GM12878 (cell line): ENCODE results near the gene SRM. TPM values are rescaled to one million over a fixed set of nuclear protein-coding genes. Genes with fewer than 3 reads are reported as not detected.

ENCODE experiments used
- BACH1 ChIP-seq: fragments of 450-650 bp; IDR thresholded peaks from 2 replicates; pipeline ENCODE4 v1.6.1; 2017; ENCODE audit warnings: mild to moderate bottlenecking, borderline replicate concordance
- CBFB ChIP-seq: IDR thresholded peaks from 2 replicates; pipeline ENCODE4 v1.6.1; 2016; ENCODE audit warnings: antibody characterized with exemption, low read depth
- CHD2 ChIP-seq: IDR thresholded peaks from 2 replicates; pipeline ENCODE4 v1.6.1; 2011; ENCODE audit warnings: low read depth, low read length, improper control_type of control experiment, borderline replicate concordance
- IRF5 ChIP-seq: fragments of 450-650 bp; IDR thresholded peaks from 2 replicates; pipeline ENCODE4 v1.6.1; 2017; ENCODE audit warnings: borderline replicate concordance
- MTA3 ChIP-seq: IDR thresholded peaks from 2 replicates; pipeline ENCODE4 v1.6.1; 2012; ENCODE audit warnings: low read length, inconsistent platforms, borderline replicate concordance
- PKNOX1 ChIP-seq: fragments of 450-650 bp; IDR thresholded peaks from 2 replicates; pipeline ENCODE4 v1.6.1; 2016; ENCODE audit warnings: mild to moderate bottlenecking
- POLR2A ChIP-seq: IDR thresholded peaks from 2 replicates; pipeline ENCODE4 v1.6.1; 2011; ENCODE audit warnings: low read depth, mild to moderate bottlenecking, low read length
- SIN3A ChIP-seq: IDR thresholded peaks from 2 replicates; pipeline ENCODE4 v1.6.1; 2012; ENCODE audit warnings: low read depth, low read length, improper control_type of control experiment
- SMAD1 ChIP-seq: fragments of 450-650 bp; IDR thresholded peaks from 2 replicates; pipeline ENCODE4 v1.6.1; 2018; ENCODE audit warnings: mild to moderate bottlenecking, low read depth; ENCODE audit not compliant: partially characterized antibody
- TCF12 ChIP-seq: IDR thresholded peaks from 2 replicates; pipeline ENCODE4 v1.6.1; 2011; ENCODE audit warnings: low read depth, mild to moderate bottlenecking, low read length
- polyA plus RNA-seq, 11 experiments: library from polyadenylated mRNA; depleted of rRNA in 4 of 11; unstranded in 6 of 11; stranded (reverse) in 5 of 11; fragments of >200 nt; fragmentation: Nextera tagmentation in 4 of 11; fragmentation: Illumina TruSeq in 1 of 11; extraction: Ambion mirVana in 4 of 11; extraction: Trizol in 1 of 11; gene quantifications; 1 replicate in 1 of 11; 2 replicates in 10 of 11; pipeline versions ENCODE4 v1.2.1 to v1.2.3, GENCODE V29; 2011 to 2016; ENCODE audit warnings: inconsistent platforms in 2 of 11, missing spikeins in 2 of 11, low read depth in 1 of 11
- total RNA-seq, 4 experiments: library from RNA; depleted of rRNA in 3 of 4; stranded (reverse); fragments of >200 nt in 3 of 4; fragmentation: Illumina TruSeq in 1 of 4; extraction: Trizol in 1 of 4; gene quantifications; 2 replicates each; pipeline versions ENCODE4 v1.2.1 to v1.2.3, GENCODE V29; 2013 to 2021
- TF ChIP-seq, protein P1 (sequence below): fragments of 450-650 bp; conservative IDR thresholded peaks from 2 replicates; pipeline ENCODE4 v1.6.1; 2017; ENCODE audit warnings: mild to moderate bottlenecking, moderate library complexity
- TF ChIP-seq, protein P2 (sequence below): fragments of 450-650 bp; IDR thresholded peaks from 2 replicates; pipeline ENCODE4 v1.6.1; 2018; ENCODE audit warnings: mild to moderate bottlenecking, low read depth, moderate library complexity; ENCODE audit not compliant: partially characterized antibody
- TF ChIP-seq, protein P3 (sequence below): IDR thresholded peaks from 2 replicates; pipeline ENCODE4 v1.6.1; 2012; ENCODE audit warnings: improper control_type of control experiment, low read depth, low read length; ENCODE audit not compliant: insufficient replicate concordance

The SRM gene
- total and polyA plus RNA-seq, 10 of the 15 experiments (the other 5 are each of a cell fraction or from before 2014, with no cell fraction given) = 16.7 to 255 (median 81.2) TPM

- TF ChIP-seq PKNOX1 = 0 out of 2 replicates have a peak, but pooled peaks have one; percentile 16
- no peak for TF ChIP-seq SMAD1
- no peak for TF ChIP-seq MTA3
- peak; percentile 87 for TF ChIP-seq POLR2A
- TF ChIP-seq CBFB = peak; percentile 38; the same call in 1 of the 2 replicates
- TF ChIP-seq SIN3A = no peak
- TF ChIP-seq, protein P1, sequence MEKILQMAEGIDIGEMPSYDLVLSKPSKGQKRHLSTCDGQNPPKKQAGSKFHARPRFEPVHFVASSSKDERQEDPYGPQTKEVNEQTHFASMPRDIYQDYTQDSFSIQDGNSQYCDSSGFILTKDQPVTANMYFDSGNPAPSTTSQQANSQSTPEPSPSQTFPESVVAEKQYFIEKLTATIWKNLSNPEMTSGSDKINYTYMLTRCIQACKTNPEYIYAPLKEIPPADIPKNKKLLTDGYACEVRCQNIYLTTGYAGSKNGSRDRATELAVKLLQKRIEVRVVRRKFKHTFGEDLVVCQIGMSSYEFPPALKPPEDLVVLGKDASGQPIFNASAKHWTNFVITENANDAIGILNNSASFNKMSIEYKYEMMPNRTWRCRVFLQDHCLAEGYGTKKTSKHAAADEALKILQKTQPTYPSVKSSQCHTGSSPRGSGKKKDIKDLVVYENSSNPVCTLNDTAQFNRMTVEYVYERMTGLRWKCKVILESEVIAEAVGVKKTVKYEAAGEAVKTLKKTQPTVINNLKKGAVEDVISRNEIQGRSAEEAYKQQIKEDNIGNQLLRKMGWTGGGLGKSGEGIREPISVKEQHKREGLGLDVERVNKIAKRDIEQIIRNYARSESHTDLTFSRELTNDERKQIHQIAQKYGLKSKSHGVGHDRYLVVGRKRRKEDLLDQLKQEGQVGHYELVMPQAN = peak; percentile 83
- TF ChIP-seq, protein P2, sequence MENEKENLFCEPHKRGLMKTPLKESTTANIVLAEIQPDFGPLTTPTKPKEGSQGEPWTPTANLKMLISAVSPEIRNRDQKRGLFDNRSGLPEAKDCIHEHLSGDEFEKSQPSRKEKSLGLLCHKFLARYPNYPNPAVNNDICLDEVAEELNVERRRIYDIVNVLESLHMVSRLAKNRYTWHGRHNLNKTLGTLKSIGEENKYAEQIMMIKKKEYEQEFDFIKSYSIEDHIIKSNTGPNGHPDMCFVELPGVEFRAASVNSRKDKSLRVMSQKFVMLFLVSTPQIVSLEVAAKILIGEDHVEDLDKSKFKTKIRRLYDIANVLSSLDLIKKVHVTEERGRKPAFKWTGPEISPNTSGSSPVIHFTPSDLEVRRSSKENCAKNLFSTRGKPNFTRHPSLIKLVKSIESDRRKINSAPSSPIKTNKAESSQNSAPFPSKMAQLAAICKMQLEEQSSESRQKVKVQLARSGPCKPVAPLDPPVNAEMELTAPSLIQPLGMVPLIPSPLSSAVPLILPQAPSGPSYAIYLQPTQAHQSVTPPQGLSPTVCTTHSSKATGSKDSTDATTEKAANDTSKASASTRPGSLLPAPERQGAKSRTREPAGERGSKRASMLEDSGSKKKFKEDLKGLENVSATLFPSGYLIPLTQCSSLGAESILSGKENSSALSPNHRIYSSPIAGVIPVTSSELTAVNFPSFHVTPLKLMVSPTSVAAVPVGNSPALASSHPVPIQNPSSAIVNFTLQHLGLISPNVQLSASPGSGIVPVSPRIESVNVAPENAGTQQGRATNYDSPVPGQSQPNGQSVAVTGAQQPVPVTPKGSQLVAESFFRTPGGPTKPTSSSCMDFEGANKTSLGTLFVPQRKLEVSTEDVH = no peak
- TF ChIP-seq TCF12 = 0 out of 2 replicates have a peak, but pooled peaks have one; percentile 20
- peak; percentile 67; the same call in 1 of the 2 replicates for TF ChIP-seq IRF5
- TF ChIP-seq BACH1 = 0 out of 2 replicates have a peak, but pooled peaks have one; percentile 68
- TF ChIP-seq, protein P3, sequence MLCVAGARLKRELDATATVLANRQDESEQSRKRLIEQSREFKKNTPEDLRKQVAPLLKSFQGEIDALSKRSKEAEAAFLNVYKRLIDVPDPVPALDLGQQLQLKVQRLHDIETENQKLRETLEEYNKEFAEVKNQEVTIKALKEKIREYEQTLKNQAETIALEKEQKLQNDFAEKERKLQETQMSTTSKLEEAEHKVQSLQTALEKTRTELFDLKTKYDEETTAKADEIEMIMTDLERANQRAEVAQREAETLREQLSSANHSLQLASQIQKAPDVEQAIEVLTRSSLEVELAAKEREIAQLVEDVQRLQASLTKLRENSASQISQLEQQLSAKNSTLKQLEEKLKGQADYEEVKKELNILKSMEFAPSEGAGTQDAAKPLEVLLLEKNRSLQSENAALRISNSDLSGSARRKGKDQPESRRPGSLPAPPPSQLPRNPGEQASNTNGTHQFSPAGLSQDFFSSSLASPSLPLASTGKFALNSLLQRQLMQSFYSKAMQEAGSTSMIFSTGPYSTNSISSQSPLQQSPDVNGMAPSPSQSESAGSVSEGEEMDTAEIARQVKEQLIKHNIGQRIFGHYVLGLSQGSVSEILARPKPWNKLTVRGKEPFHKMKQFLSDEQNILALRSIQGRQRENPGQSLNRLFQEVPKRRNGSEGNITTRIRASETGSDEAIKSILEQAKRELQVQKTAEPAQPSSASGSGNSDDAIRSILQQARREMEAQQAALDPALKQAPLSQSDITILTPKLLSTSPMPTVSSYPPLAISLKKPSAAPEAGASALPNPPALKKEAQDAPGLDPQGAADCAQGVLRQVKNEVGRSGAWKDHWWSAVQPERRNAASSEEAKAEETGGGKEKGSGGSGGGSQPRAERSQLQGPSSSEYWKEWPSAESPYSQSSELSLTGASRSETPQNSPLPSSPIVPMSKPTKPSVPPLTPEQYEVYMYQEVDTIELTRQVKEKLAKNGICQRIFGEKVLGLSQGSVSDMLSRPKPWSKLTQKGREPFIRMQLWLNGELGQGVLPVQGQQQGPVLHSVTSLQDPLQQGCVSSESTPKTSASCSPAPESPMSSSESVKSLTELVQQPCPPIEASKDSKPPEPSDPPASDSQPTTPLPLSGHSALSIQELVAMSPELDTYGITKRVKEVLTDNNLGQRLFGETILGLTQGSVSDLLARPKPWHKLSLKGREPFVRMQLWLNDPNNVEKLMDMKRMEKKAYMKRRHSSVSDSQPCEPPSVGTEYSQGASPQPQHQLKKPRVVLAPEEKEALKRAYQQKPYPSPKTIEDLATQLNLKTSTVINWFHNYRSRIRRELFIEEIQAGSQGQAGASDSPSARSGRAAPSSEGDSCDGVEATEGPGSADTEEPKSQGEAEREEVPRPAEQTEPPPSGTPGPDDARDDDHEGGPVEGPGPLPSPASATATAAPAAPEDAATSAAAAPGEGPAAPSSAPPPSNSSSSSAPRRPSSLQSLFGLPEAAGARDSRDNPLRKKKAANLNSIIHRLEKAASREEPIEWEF = no peak
- peak; percentile 98 for TF ChIP-seq CHD2
Measured at GRCh38 chr1:11099310-11100148, 39.7 kb upstream of the SRM start, which contains the start of gene EXOSC10 (continued).
